Kidney epithelial cell (primary cell): ENCODE measurements around the gene BCAS3. TPM values are rescaled to one million over a fixed set of nuclear protein-coding genes. Genes with fewer than 3 reads are reported as not detected.

Experiments used
- DNase-seq: peaks from one replicate; pipeline ENCODE4 v3.0.0-alpha.2; 2010; ENCODE audit warnings: low read depth
- H3K27me3 ChIP-seq: 2 replicates; pipeline ENCODE4 v1.6.0; 2011; ENCODE audit warnings: low read length; ENCODE audit not compliant: control insufficient read depth, insufficient read depth
- H3K36me3 ChIP-seq: 2 replicates; pipeline ENCODE4 v1.5.1; 2011; ENCODE audit warnings: low read length; ENCODE audit not compliant: control insufficient read depth, insufficient read depth
- H3K4me3 ChIP-seq: 2 replicates; pipeline ENCODE4 v1.5.1; 2011; ENCODE audit warnings: low read depth, mild to moderate bottlenecking, control low read depth, low read length
- CTCF ChIP-seq: IDR thresholded peaks from 2 replicates; pipeline ENCODE4 v1.5.1; 2011; ENCODE audit warnings: mild to moderate bottlenecking, moderate library complexity, low read length, control low read depth, inconsistent platforms; ENCODE audit not compliant: insufficient read depth, poor library complexity, severe bottlenecking
- total RNA-seq: library from RNA; depleted of rRNA; stranded (reverse); fragments of >200 nt; gene quantifications from 2 replicates; pipeline ENCODE4 v1.2.3, GENCODE V29; 2015

The BCAS3 gene
- total RNA-seq, 1 donor from 2014 or later, result 26.7 TPM

- Histone ChIP-seq H3K4me3 (no peak overlapping the region), H3K27me3 (peaks cover 48% of the 10 kb centered on the region), H3K36me3 (no peaks in the 10 kb centered on the region)
- no peak for TF ChIP-seq CTCF
- DNase-seq, result no peak
Measured at GRCh38 chr17:61395409-61395982, 717.8 kb downstream of the BCAS3 start.

- DNase-seq, result no peak
- TF ChIP-seq CTCF, result no peak
- Histone ChIP-seq H3K27me3 (peaks cover 54% of the 10 kb centered on the region), H3K4me3 (no peak overlapping the region), H3K36me3 (no peaks in the 10 kb centered on the region)
Measured at GRCh38 chr17:61395983-61396585, 718.4 kb downstream of the BCAS3 start.

- no peak overlapping the region for H3K4me3 ChIP-seq
- no peak for TF ChIP-seq CTCF
- no peaks in the 10 kb centered on the region for H3K36me3 ChIP-seq
- DNase-seq, result no peak
- peaks cover 60% of the 10 kb centered on the region for H3K27me3 ChIP-seq
Measured at GRCh38 chr17:61396586-61397085, 719.0 kb downstream of the BCAS3 start.

- no peaks in the 10 kb centered on the region for H3K36me3 ChIP-seq
- DNase-seq, result no peak
- TF ChIP-seq CTCF, result peak; percentile 7
- H3K4me3 ChIP-seq, result no peak overlapping the region
- peaks cover 63% of the 10 kb centered on the region for H3K27me3 ChIP-seq
Measured at GRCh38 chr17:61397086-61397842, 719.6 kb downstream of the BCAS3 start.

- no peak for DNase-seq
- Histone ChIP-seq H3K27me3 (peaks cover 76% of the 10 kb centered on the region), H3K36me3 (no peaks in the 10 kb centered on the region), H3K4me3 (peak overlapping the region; percentile 50)
- no peak for TF ChIP-seq CTCF
Measured at GRCh38 chr17:61398721-61399130, 721.1 kb downstream of the BCAS3 start.
